ENCODE data around the gene CLEC6A.
"Not testable (repeated sequence)": the region's sequence is repeated elsewhere in the genome, so short reads cannot be mapped to it uniquely, and the experiment has no call there.

CLEC6A gene

GRCh38 chr12:8455727-8456360 lies at the start of gene CLEC6A:
Gene CLEC6A, plus strand, starts transcription at chr12:8455962. Its CDS starts 150 bp downstream, at chr12:8456112.
- Histone ChIP-seq H3K27ac (peak within 1 kb of the TSS; percentile 80), H3K27me3 (no peaks in the 10 kb centered on the region), H3K4me1 (ENCODE audit: control insufficient read depth in 1 of 2, insufficient read depth in 1 of 2, low read depth in 1 of 2, low read length in 1 of 2) (peaks cover 54 to 65% of the 10 kb centered on the region in 2 experiments), H3K36me3 (no peaks in the 10 kb centered on the region), H3K9me3 (no peaks in the 10 kb centered on the region), H3K4me3 (ENCODE audit: low read depth in 1 of 2, low read length in 1 of 2) (peak within 1 kb of the TSS in 1 of 2 experiments; percentile 3)
- no peak for TF ChIP-seq CTCF (IDR thresholded peaks at IDR 0.05)

DNA sequence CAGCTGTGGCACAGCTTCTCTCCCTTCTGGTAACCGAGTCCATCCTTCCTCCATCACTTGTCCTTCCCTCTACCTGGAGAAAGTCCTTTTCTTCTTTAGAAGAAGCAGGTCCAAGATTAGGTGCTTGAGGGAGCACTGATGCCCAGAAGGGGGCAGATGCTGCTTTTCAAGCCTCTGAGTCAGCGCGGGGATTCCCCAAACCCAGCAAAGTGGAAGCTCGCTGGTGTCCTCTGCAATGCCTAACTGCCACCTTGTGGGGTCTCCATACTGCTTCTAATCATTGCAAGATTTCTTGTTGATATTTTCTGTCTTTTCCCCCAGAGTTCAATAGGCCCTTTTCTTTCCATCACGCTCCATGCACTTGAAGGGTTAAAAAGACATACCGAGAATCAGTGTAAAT lies 36.2 kb upstream of the CLEC6A start:
- H3K27me3 ChIP-seq; H3K4me3 ChIP-seq (ENCODE audit: low read depth in 1 of 2, low read length in 1 of 2); H3K27ac ChIP-seq; H3K9me3 ChIP-seq; H3K4me1 ChIP-seq (ENCODE audit: control insufficient read depth in 1 of 2, insufficient read depth in 1 of 2, low read depth in 1 of 2, low read length in 1 of 2); H3K36me3 ChIP-seq: not testable (repeated sequence)

GRCh38 chr12:8420506-8420905 lies 35.3 kb upstream of the CLEC6A start:
- no peaks in the 10 kb centered on the region for H3K4me1 ChIP-seq (ENCODE audit: control insufficient read depth in 1 of 2, insufficient read depth in 1 of 2, low read depth in 1 of 2, low read length in 1 of 2)
- no peak overlapping the region for H3K4me3 ChIP-seq (ENCODE audit: low read depth in 1 of 2, low read length in 1 of 2)
- no peak overlapping the region for H3K27ac ChIP-seq
- H3K36me3 ChIP-seq = no peaks in the 10 kb centered on the region
- TF ChIP-seq CTCF (IDR thresholded peaks at IDR 0.05) = no peak
- H3K27me3 ChIP-seq = no peaks in the 10 kb centered on the region
- H3K9me3 ChIP-seq = no peaks in the 10 kb centered on the region

- not testable (repeated sequence) for H3K4me1 ChIP-seq (ENCODE audit: control insufficient read depth in 1 of 2, insufficient read depth in 1 of 2, low read depth in 1 of 2, low read length in 1 of 2); H3K27me3 ChIP-seq
Observed at GRCh38 chr12:8444536-8445278, 11.1 kb upstream of the CLEC6A start.

GRCh38 chr12:8445731-8446130 lies 10.0 kb upstream of the CLEC6A start:
- H3K4me3 ChIP-seq (ENCODE audit: low read depth in 1 of 2, low read length in 1 of 2) = no peak overlapping the region
- no peaks in the 10 kb centered on the region for H3K9me3 ChIP-seq
- no peaks in the 10 kb centered on the region for H3K36me3 ChIP-seq
- H3K27me3 ChIP-seq = no peaks in the 10 kb centered on the region
- no peak for TF ChIP-seq CTCF (IDR thresholded peaks at IDR 0.05)
- H3K4me1 ChIP-seq (ENCODE audit: control insufficient read depth in 1 of 2, insufficient read depth in 1 of 2, low read depth in 1 of 2, low read length in 1 of 2) = peaks cover 0 to 1% of the 10 kb centered on the region in 2 experiments
- H3K27ac ChIP-seq = no peak overlapping the region

More at GRCh38 chr12:8444536-8445278, 11.1 kb upstream of the CLEC6A start:
- H3K4me3 ChIP-seq (ENCODE audit: low read depth in 1 of 2, low read length in 1 of 2); H3K27ac ChIP-seq; H3K36me3 ChIP-seq; H3K9me3 ChIP-seq: not testable (repeated sequence)

DNA sequence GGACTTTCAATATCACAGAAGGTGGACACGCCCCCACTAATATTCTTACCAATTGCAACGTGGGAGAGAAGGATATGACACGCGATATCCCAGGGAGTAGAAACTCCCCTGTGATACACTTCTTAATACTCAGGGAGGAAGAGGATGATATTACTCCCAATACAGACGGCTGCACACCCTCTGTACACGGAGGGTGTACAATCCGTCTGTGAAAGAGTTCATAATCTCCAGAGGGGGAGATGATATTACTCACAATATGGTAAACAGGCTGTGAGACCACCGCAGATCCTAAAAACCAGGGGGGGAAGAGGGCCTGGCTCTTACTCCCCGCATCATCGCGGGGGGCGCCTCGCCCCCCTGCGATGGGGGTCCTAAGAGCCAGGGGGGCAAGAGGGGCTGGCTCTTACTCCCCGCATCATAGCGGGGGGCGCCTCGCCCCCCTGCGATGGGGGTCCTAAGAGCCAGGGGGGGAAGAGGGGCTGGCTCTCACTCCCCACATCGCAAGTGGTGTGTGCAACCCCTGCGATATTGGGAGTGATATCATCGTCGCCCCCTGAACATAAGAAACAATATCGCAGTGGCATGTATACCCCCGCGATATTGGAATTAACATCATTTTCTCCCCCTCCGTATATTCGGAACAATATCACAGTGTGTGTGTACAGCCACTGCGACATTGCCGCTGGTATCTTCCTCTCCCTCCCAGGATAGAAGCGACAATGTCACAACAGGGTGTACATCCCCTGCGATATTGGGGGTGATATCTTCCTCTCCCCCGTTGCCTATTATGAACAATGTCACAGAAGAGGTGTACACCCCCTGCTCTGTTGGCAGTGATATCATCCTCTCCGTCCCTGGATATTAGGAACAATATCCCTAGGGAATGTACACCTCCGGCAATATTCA lies 8.9 kb upstream of the CLEC6A start:
- no peak for TF ChIP-seq CTCF (IDR thresholded peaks at IDR 0.05)
- H3K27ac ChIP-seq = no peak overlapping the region
- peaks cover 5 to 13% of the 10 kb centered on the region in 2 experiments for H3K4me1 ChIP-seq (ENCODE audit: control insufficient read depth in 1 of 2, insufficient read depth in 1 of 2, low read depth in 1 of 2, low read length in 1 of 2)
- no peaks in the 10 kb centered on the region for H3K36me3 ChIP-seq
- no peaks in the 10 kb centered on the region for H3K27me3 ChIP-seq
- no peaks in the 10 kb centered on the region for H3K9me3 ChIP-seq
- H3K4me3 ChIP-seq (ENCODE audit: low read depth in 1 of 2, low read length in 1 of 2) = no peak overlapping the region
